ENCODE measurements around the gene NNT.
"Not testable (repeated sequence)": the region's sequence is repeated elsewhere in the genome, so short reads cannot be mapped to it uniquely, and the experiment has no call there.

The NNT gene

DNA sequence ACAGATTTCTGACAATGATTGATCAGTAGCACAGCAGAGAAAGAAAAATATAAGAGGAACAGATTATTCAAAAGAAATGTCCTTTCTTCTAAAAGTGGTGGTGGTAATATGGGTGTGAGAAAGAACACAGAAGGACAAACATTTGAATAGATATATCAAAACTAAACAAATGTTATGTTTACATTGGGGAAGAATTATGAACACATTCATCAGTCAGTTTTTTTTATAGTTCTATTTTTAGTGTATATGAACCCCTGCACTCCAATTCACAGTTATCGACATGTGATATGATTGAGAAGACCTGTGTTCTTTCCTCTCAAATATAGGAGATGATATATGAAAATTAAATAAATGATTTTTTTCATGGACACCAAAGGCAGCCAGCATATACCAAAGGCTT lies 128.6 kb downstream of the NNT start:
- TF ChIP-seq CTCF (IDR thresholded peaks at IDR 0.05; ENCODE audit: extremely low read depth, insufficient read depth, missing control alignments) = no peak
- DNase-seq (ENCODE audit: low spot score) = no peak
- in situ Hi-C loops (cut with MboI; ENCODE audit: low pct_unique_long_range_greater_than_20kb, low sequenced_read_pairs, unreplicated experiment) = no loop called here

GRCh38 chr5:43745923-43746548 lies 143.1 kb downstream of the NNT start:
- in situ Hi-C loops (cut with MboI; ENCODE audit: low pct_unique_long_range_greater_than_20kb, low sequenced_read_pairs, unreplicated experiment); DNase-seq (ENCODE audit: low spot score): not testable (repeated sequence)

DNA sequence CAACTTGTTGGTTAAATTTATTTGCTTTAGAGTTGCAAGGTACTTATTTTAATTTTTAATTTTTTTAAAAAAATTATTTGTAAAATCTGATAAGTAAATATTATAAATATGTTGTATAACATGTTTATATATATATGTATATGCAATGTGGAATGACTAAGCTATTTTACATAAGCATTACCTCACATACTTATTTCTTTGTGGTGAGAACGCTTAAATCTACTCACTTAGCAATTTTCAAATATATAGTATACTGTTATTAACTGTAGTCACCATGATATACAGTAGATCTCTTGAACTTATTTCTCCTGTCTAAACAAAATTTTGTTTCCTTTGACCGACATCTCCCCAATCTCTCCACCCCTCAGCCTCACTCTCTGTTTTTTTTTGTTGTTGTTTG lies 147.8 kb downstream of the NNT start:
- no peak for TF ChIP-seq CTCF (IDR thresholded peaks at IDR 0.05; ENCODE audit: extremely low read depth, insufficient read depth, missing control alignments)
- in situ Hi-C loops (cut with MboI; ENCODE audit: low pct_unique_long_range_greater_than_20kb, low sequenced_read_pairs, unreplicated experiment) = no loop called here
- DNase-seq (ENCODE audit: low spot score) = no peak

DNA sequence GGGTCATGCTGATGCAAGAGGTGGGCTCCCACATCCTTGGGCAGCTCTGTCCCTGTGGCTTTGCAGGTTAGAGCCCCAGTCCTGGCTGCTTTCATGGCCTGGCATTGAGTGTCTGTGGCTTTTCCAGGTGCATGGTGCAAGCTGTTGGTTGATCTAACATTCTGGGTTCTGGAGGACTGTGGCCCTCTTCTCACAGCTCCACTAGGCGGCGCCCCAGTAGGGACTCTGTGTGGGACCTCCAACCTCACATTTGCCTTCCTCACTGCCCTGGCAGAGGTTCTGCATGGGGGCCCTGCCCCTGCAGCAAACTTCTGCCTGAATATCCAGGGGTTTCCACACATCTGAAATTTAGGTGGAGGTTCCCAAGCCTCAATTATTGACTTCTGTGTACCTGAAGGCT lies 150.1 kb downstream of the NNT start:
- in situ Hi-C loops (cut with MboI; ENCODE audit: low pct_unique_long_range_greater_than_20kb, low sequenced_read_pairs, unreplicated experiment) = no loop called here
- no peak for DNase-seq (ENCODE audit: low spot score)
- TF ChIP-seq CTCF (IDR thresholded peaks at IDR 0.05; ENCODE audit: extremely low read depth, insufficient read depth, missing control alignments) = peak; percentile 40

Data from GM13977 (cell line).